Measurements from ENCODE around the gene PLIN4. TPM values are rescaled to one million over a fixed set of nuclear protein-coding genes. Genes with fewer than 3 reads are reported as not detected.

Gene PLIN4
- total and polyA plus RNA-seq, 8 donors, result 2.2 to 138 (median 12.3) TPM

- no peaks in the 10 kb centered on the region for H3K27me3 ChIP-seq
- TF ChIP-seq CTCF (IDR thresholded peaks at IDR 0.05), result no peak
- H3K4me3 ChIP-seq, result peak within 1 kb of the TSS; percentile 10 to 58 (median 28)
- peaks cover 8 to 31% (median 19%) of the 10 kb centered on the region in 3 donors for H3K4me1 ChIP-seq
- no peaks in the 10 kb centered on the region for H3K36me3 ChIP-seq
- FAIRE-seq (no peak), ATAC-seq (peak; percentile 86 to 91 (median 86)), DNase-seq (peak; percentile 81 to 94 (median 92))
- WGBS, 2 donors, result 9 to 20% methylated on average over 14 of the region's 14 CpGs
- peak within 1 kb of the TSS; percentile 57 to 88 (median 76) for H3K27ac ChIP-seq
- no peaks in the 10 kb centered on the region for H3K9me3 ChIP-seq
- intact Hi-C loops (cut with DNase I), result no loop called here
These were observed 21.7 kb upstream of the PLIN4 start, which contains the start of gene LRG1 for GRCh38 chr19:4539693-4540581. Gene LRG1, minus strand, starts transcription at chr19:4540036. Its CDS starts 23 bp downstream, at chr19:4540013.

- DNase-seq (no peak), FAIRE-seq (no peak), ATAC-seq (no peak)
- intact Hi-C loops (cut with DNase I), result no loop called here
- WGBS, 2 donors, result 62 to 68% methylated on average over 3 of the region's 3 CpGs
- H3K9me3 ChIP-seq, result no peaks in the 10 kb centered on the region
- TF ChIP-seq CTCF (IDR thresholded peaks at IDR 0.05), result no peak
- H3K4me3 ChIP-seq, result peak overlapping the region; percentile 10 to 58 (median 28)
- peak overlapping the region; percentile 57 to 88 (median 76) for H3K27ac ChIP-seq
- H3K4me1 ChIP-seq, result peaks cover 8 to 32% (median 19%) of the 10 kb centered on the region in 3 donors
- no peaks in the 10 kb centered on the region for H3K36me3 ChIP-seq
- no peaks in the 10 kb centered on the region for H3K27me3 ChIP-seq
These were observed 20.9 kb upstream of the PLIN4 start for GRCh38 chr19:4539169-4539692.

- ATAC-seq (no peak), DNase-seq (peak in 2 of 6 donors; percentile 32 to 67), FAIRE-seq (no peak)
- H3K27me3 ChIP-seq, result no peaks in the 10 kb centered on the region
- 60 to 63% methylated on average over 13 of the region's 13 CpGs for WGBS, 2 donors
- H3K4me3 ChIP-seq, result peak overlapping the region in 1 of 4 donors; percentile 58
- peak overlapping the region; percentile 24 to 88 (median 72) for H3K27ac ChIP-seq
- no peaks in the 10 kb centered on the region for H3K36me3 ChIP-seq
- H3K4me1 ChIP-seq, result peaks cover 8 to 36% (median 19%) of the 10 kb centered on the region in 3 donors
- intact Hi-C loops (cut with DNase I), result no loop called here
- TF ChIP-seq CTCF (IDR thresholded peaks at IDR 0.05), result no peak
- no peaks in the 10 kb centered on the region for H3K9me3 ChIP-seq
These were observed 20.3 kb upstream of the PLIN4 start for GRCh38 chr19:4538601-4538954.

GRCh38 chr19:4537953-4538600 lies 19.8 kb upstream of the PLIN4 start:
- WGBS, 2 donors, result 66 to 75% methylated on average over 27 of the region's 27 CpGs
- H3K4me3 ChIP-seq, result peak overlapping the region in 1 of 4 donors; percentile 58
- no peak for ATAC-seq
- FAIRE-seq, result no peak
- TF ChIP-seq CTCF (IDR thresholded peaks at IDR 0.05), result no peak
- intact Hi-C loops (cut with DNase I), result no loop called here
- no peaks in the 10 kb centered on the region for H3K27me3 ChIP-seq
- peaks cover 8 to 36% (median 19%) of the 10 kb centered on the region in 3 donors for H3K4me1 ChIP-seq
- H3K36me3 ChIP-seq, result no peaks in the 10 kb centered on the region
- H3K27ac ChIP-seq, result peak overlapping the region in 3 of 4 donors; percentile 24 to 88 (median 87)
- DNase-seq, result peak in 1 of 6 donors; percentile 77
- no peaks in the 10 kb centered on the region for H3K9me3 ChIP-seq
